ENCODE data around the gene IQCK. TPM values are rescaled to one million over a fixed set of nuclear protein-coding genes. Genes with fewer than 3 reads are reported as not detected.

IQCK gene
- total and polyA plus RNA-seq, 12 donors, result 8.2 to 35.2 (median 14.9) TPM

DNA sequence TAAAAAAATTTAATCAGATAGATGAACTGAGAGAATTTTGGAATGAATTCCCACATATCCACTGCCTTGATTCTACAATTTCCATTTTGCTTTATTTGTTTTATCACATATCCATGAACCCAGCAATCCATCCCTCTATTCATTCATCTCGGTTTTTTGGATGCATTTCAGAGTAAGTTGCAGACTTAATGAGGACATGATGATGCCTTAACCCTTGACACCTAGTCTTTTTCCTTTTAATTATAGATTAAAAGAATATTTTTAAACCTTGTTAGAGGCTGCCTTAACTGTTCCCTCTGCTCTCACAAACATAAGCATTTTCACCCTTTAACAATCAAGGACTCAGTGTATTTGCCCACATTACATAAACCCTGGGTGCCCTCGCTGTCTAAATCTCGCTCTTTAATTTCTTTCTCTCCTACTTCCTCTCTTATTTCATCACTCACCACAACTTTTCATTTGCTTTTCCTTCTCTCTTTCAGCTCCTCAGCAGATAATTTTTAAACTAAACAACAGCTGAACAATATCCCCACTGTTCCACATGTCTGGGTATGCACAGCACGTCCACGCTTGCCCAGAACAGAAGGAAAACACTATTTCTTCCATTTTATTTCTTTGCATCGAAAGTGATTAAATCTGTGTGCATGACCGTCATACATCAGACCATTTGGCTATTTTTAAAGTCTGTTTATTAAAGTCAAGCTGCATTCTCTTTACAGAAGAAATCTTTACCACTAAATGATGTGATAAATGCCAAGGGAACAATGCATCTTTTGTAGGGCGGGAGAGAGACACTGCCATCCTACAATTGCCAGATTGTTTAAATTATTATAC, 39.9 kb downstream of the IQCK start:
- H3K4me1 ChIP-seq (replicated peaks in 1 of 2), result no peaks in the 10 kb centered on the region
- H3K9me3 ChIP-seq (replicated peaks in 1 of 3), result no peaks in the 10 kb centered on the region
- 66 to 72% (median 69%) methylated on average over 8 of the region's 8 CpGs for WGBS, 4 donors
- H3K27ac ChIP-seq, result no peak overlapping the region
- H3K4me3 ChIP-seq, result no peak overlapping the region
- no peak for DNase-seq
- H3K36me3 ChIP-seq (replicated peaks in 1 of 2), result no peaks in the 10 kb centered on the region
- H3K27me3 ChIP-seq, result no peaks in the 10 kb centered on the region
- TF ChIP-seq, protein P1, sequence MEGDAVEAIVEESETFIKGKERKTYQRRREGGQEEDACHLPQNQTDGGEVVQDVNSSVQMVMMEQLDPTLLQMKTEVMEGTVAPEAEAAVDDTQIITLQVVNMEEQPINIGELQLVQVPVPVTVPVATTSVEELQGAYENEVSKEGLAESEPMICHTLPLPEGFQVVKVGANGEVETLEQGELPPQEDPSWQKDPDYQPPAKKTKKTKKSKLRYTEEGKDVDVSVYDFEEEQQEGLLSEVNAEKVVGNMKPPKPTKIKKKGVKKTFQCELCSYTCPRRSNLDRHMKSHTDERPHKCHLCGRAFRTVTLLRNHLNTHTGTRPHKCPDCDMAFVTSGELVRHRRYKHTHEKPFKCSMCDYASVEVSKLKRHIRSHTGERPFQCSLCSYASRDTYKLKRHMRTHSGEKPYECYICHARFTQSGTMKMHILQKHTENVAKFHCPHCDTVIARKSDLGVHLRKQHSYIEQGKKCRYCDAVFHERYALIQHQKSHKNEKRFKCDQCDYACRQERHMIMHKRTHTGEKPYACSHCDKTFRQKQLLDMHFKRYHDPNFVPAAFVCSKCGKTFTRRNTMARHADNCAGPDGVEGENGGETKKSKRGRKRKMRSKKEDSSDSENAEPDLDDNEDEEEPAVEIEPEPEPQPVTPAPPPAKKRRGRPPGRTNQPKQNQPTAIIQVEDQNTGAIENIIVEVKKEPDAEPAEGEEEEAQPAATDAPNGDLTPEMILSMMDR (IDR thresholded peaks at IDR 0.05), result no peak
- no peak for TF ChIP-seq POLR2A (IDR thresholded peaks at IDR 0.05)
- intact Hi-C loops (cut with DNase I), result no loop called here

DNA sequence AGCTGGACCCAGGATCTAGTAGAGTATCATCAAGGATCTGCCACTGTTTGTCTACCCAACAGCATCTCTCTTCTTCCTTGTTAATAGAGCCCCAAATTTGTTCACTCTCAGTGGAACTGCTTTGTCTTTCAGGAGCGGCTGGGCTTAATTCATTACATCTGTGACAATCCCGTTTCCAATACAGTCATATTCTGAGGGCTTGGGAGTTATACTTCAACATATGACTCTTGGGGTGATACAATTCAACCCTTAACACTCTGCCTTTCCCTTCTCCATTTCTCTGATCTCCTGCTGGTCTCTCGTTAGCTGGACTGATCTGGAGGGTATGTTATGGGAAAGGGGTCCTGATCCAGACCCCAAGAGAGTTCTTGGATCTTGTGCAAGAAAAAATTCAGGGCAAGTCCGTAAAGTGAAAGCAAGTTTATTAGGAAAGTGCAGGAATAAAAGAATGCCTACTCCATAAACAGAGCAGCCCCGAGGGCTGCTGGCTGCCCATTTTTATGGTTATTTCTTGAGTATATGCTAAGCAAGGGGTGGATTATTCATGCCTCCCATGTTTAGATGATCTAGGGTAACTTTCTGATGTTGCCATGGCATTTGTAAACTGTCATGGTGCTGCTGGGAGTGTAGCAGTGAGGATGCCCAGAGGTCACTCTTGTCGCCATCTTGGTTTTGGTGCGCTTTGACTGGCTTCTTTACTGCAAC, 42.4 kb downstream of the IQCK start:
- Histone ChIP-seq H3K27ac (no peak overlapping the region), H3K4me1 (replicated peaks in 1 of 2) (no peaks in the 10 kb centered on the region), H3K4me3 (no peak overlapping the region), H3K36me3 (replicated peaks in 1 of 2) (no peaks in the 10 kb centered on the region), H3K9me3 (replicated peaks in 1 of 3) (no peaks in the 10 kb centered on the region), H3K27me3 (no peaks in the 10 kb centered on the region)
- intact Hi-C loops (cut with DNase I), result no loop called here
- no peak for DNase-seq
- 88 to 97% (median 92%) methylated on average over 7 of the region's 7 CpGs for WGBS, 4 donors
- no peak for TF ChIP-seq POLR2A (IDR thresholded peaks at IDR 0.05)
- TF ChIP-seq, protein P1 (IDR thresholded peaks at IDR 0.05), result no peak

DNA sequence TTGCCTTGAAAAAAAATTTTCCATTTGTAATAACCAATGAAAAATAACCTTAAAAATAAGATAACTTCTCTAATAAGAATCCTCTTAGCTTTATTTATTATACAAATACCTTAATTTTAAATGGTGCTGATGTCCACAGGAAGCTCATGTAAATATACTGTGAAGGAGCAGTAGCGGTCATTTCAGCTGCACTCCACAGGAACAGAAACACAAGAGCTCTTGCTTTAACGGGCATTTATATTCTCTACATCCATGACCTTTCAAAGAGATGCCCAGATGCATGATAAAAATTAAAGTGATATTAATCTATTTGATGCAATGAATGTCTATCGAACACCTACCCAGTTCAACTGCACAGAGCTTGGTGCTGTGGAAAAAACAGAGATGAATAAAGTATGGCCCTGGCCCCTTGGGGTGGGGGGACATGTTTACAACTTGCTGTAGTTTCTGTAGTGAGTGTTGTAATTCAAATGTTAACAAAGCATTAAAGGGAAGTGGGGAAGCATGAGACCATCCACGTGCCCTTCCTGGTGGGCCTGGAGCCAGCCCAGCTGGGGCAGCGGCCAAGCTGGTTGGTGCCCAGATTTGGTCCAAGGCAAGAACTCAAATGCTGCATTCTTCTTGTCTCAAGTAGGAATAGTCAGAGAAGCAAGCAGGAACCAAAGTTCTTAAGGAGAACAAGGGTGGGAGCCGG, 47.9 kb downstream of the IQCK start:
- Histone ChIP-seq H3K27me3 (no peaks in the 10 kb centered on the region), H3K4me1 (replicated peaks in 1 of 2) (no peaks in the 10 kb centered on the region), H3K27ac (no peak overlapping the region), H3K4me3 (no peak overlapping the region), H3K9me3 (replicated peaks in 1 of 3) (no peaks in the 10 kb centered on the region), H3K36me3 (replicated peaks in 1 of 2) (no peaks in the 10 kb centered on the region)
- TF ChIP-seq POLR2A (IDR thresholded peaks at IDR 0.05), result no peak
- TF ChIP-seq, protein P1 (IDR thresholded peaks at IDR 0.05), result no peak
- DNase-seq, result peak; percentile 27 to 63 (median 37)
- WGBS, 4 donors, result 70 to 80% (median 77%) methylated on average over 5 to 6 of the region's 6 CpGs
- intact Hi-C loops (cut with DNase I), result no loop called here

DNA sequence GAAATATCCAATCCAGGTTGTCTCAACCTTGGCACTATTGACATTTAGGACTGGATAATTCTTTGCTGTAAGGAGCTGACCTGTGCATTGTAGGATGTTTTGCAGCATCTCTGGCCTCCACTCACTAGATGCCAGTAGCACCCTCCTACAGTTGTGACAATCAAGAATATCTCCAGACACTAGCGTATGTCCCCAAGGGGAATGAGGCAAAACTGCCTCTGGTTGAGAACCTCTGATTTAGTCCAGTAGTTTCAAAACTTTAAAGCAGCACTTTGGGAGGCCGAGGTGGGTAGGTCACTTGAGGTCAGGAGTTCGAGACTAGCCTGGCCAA, 48.4 kb downstream of the IQCK start:
- Histone ChIP-seq H3K27me3 (no peaks in the 10 kb centered on the region), H3K27ac (no peak overlapping the region), H3K4me1 (replicated peaks in 1 of 2) (no peaks in the 10 kb centered on the region), H3K36me3 (replicated peaks in 1 of 2) (no peaks in the 10 kb centered on the region), H3K4me3 (no peak overlapping the region), H3K9me3 (replicated peaks in 1 of 3) (no peaks in the 10 kb centered on the region)
- intact Hi-C loops (cut with DNase I), result no loop called here
- no peak for DNase-seq
- TF ChIP-seq, protein P1 (IDR thresholded peaks at IDR 0.05), result no peak
- TF ChIP-seq POLR2A (IDR thresholded peaks at IDR 0.05), result no peak
- WGBS, 4 donors, result 93 to 94% (median 94%) methylated on average over 3 of the region's 3 CpGs; no CpG with 5 or more reads in 1 of the 4 donors
